Measurements from ENCODE around the gene ADGRV1.
A peak's percentile ranks its signal among the peaks of the same experiment; 100 is the strongest.

Gene ADGRV1

GRCh38 chr5:90934091-90934719 is 375.6 kb downstream of the ADGRV1 start:
- ChIA-PET CTCF (no interaction called here), POLR2A (no interaction called here)
- TF ChIP-seq SUZ12 (IDR thresholded peaks at IDR 0.05) = no peak
- TF ChIP-seq BHLHE40 (IDR thresholded peaks at IDR 0.05; ENCODE audit: borderline replicate concordance) = no peak
- no peak for TF ChIP-seq CTBP1 (IDR thresholded peaks at IDR 0.05; ENCODE audit: borderline replicate concordance)
- no peak for TF ChIP-seq ELF4 (IDR thresholded peaks at IDR 0.05)
- TF ChIP-seq TARDBP (IDR thresholded peaks at IDR 0.05) = no peak
- DNase-seq (ENCODE audit: extremely low spot score) = no peak

GRCh38 chr5:90934738-90935137 is 376.1 kb downstream of the ADGRV1 start:
- CTCF ChIA-PET = no interaction called here
- POLR2A ChIA-PET = no interaction called here
- DNase-seq (ENCODE audit: extremely low spot score) = no peak
- TF ChIP-seq ZNF384 (IDR thresholded peaks at IDR 0.05) (no peak), SUZ12 (IDR thresholded peaks at IDR 0.05) (no peak)

GRCh38 chr5:90939211-90939610 is 380.6 kb downstream of the ADGRV1 start:
- no peak for TF ChIP-seq ARNT (IDR thresholded peaks at IDR 0.05)
- no peak for TF ChIP-seq CTBP1 (IDR thresholded peaks at IDR 0.05; ENCODE audit: borderline replicate concordance)
- TF ChIP-seq LEF1 (IDR thresholded peaks at IDR 0.05; ENCODE audit: borderline replicate concordance) = no peak
- TF ChIP-seq NFRKB (IDR thresholded peaks at IDR 0.05) = no peak
- no peak for TF ChIP-seq FOXA1 (IDR thresholded peaks at IDR 0.05)
- no peak for TF ChIP-seq SP1 (IDR thresholded peaks at IDR 0.05)
- TF ChIP-seq HDGF (IDR thresholded peaks at IDR 0.05; ENCODE audit: borderline replicate concordance) = no peak
- no peak for TF ChIP-seq SUZ12 (IDR thresholded peaks at IDR 0.05)
- POLR2A ChIA-PET = no interaction called here
- CTCF ChIA-PET = no interaction called here
- DNase-seq (ENCODE audit: extremely low spot score) = no peak

- DNase-seq (ENCODE audit: extremely low spot score) = peak; percentile 24
- CTCF ChIA-PET = interaction anchor here (2.8 kb wide), 1 partner anchor 8 kb away, joined by 10 read pairs; no protein-coding TSS in a partner anchor
- no peak for TF ChIP-seq BHLHE40 (IDR thresholded peaks at IDR 0.05; ENCODE audit: borderline replicate concordance)
- TF ChIP-seq FOXK2 (IDR thresholded peaks at IDR 0.05) = no peak
- TF ChIP-seq ARNT (IDR thresholded peaks at IDR 0.05) = no peak
- no peak for TF ChIP-seq TARDBP (IDR thresholded peaks at IDR 0.05)
- TF ChIP-seq L3MBTL2 (conservative IDR thresholded peaks at IDR 0.05) = no peak
- TF ChIP-seq ELF4 (IDR thresholded peaks at IDR 0.05) = no peak
- TF ChIP-seq SP1 (IDR thresholded peaks at IDR 0.05) = no peak
- no peak for TF ChIP-seq FOXM1 (IDR thresholded peaks at IDR 0.05; ENCODE audit: borderline replicate concordance)
- no peak for TF ChIP-seq ZNF384 (IDR thresholded peaks at IDR 0.05)
- TF ChIP-seq FOXA1 (IDR thresholded peaks at IDR 0.05) = no peak
- TF ChIP-seq LEF1 (IDR thresholded peaks at IDR 0.05; ENCODE audit: borderline replicate concordance) = no peak
- no peak for TF ChIP-seq NFRKB (IDR thresholded peaks at IDR 0.05)
- TF ChIP-seq PKNOX1 (IDR thresholded peaks at IDR 0.05) = no peak
- no peak for TF ChIP-seq SUZ12 (IDR thresholded peaks at IDR 0.05)
- no peak for TF ChIP-seq HDGF (IDR thresholded peaks at IDR 0.05; ENCODE audit: borderline replicate concordance)
- no peak for TF ChIP-seq CTBP1 (IDR thresholded peaks at IDR 0.05; ENCODE audit: borderline replicate concordance)
- POLR2A ChIA-PET = no interaction called here
Measured at GRCh38 chr5:90940227-90940995, 381.8 kb downstream of the ADGRV1 start.

GRCh38 chr5:90941002-90941720 is 382.6 kb downstream of the ADGRV1 start:
- POLR2A ChIA-PET = no interaction called here
- TF ChIP-seq TARDBP (IDR thresholded peaks at IDR 0.05) (no peak), FOXA1 (IDR thresholded peaks at IDR 0.05) (no peak), BHLHE40 (IDR thresholded peaks at IDR 0.05; ENCODE audit: borderline replicate concordance) (no peak), PKNOX1 (IDR thresholded peaks at IDR 0.05) (peak; percentile 27; the same call in 1 of the 2 replicates), ZNF384 (IDR thresholded peaks at IDR 0.05) (no peak), NFRKB (IDR thresholded peaks at IDR 0.05) (no peak), L3MBTL2 (conservative IDR thresholded peaks at IDR 0.05) (no peak)
- peak; percentile 9 for DNase-seq (ENCODE audit: extremely low spot score)
- CTCF ChIA-PET = interaction anchor here (2.8 kb wide), 1 partner anchor 9 kb away, joined by 10 read pairs; no protein-coding TSS in a partner anchor

GRCh38 chr5:90944116-90944515 is 385.5 kb downstream of the ADGRV1 start:
- ChIA-PET POLR2A (no interaction called here), CTCF (no interaction called here)
- TF ChIP-seq HDGF (IDR thresholded peaks at IDR 0.05; ENCODE audit: borderline replicate concordance) (no peak), FOXK2 (IDR thresholded peaks at IDR 0.05) (no peak), NFRKB (IDR thresholded peaks at IDR 0.05) (no peak), ARNT (IDR thresholded peaks at IDR 0.05) (no peak), SUZ12 (IDR thresholded peaks at IDR 0.05) (no peak), TARDBP (IDR thresholded peaks at IDR 0.05) (no peak)
- no peak for DNase-seq (ENCODE audit: extremely low spot score)

GRCh38 chr5:90947667-90948066 is 389.1 kb downstream of the ADGRV1 start:
- ChIA-PET POLR2A (no interaction called here), CTCF (no interaction called here)
- TF ChIP-seq SP1 (IDR thresholded peaks at IDR 0.05) (no peak), ELF4 (IDR thresholded peaks at IDR 0.05) (no peak), LEF1 (IDR thresholded peaks at IDR 0.05; ENCODE audit: borderline replicate concordance) (no peak)
- no peak for DNase-seq (ENCODE audit: extremely low spot score)
